Left hindlimb (tissue), 1 donor: ENCODE results near the gene C10orf95.

ENCODE experiments used
- DNase-seq: peaks from one replicate; pipeline ENCODE4 v3.0.0-alpha.2; 2018

Gene C10orf95

GRCh38 chr10:102400076-102400475 lies 51.3 kb downstream of the C10orf95 start:
- DNase-seq = no peak
